IMR-90 (cell line): ENCODE measurements around the gene OR2H2. TPM values are rescaled to one million over a fixed set of nuclear protein-coding genes. Genes with fewer than 3 reads are reported as not detected.

Source experiments
- ATAC-seq: fragments of 200-7000 bp; cut with Tn5 transposase; 2 replicates; pipeline ENCODE4 v1.9.1; 2020; ENCODE audit warnings: low read depth, mild to moderate bottlenecking, moderate library complexity
- BruUV-seq: library from RNA; stranded (reverse); fragments of 400-500 nt; replicated peaks from 2 replicates; lab custom pipeline; 2021; lab: Mats Ljungman, UMichigan
- CTCF ChIA-PET: fragments of 300-600 bp; formaldehyde crosslinking; extraction: SDS; loops from one replicate; lab custom pipeline; 2021; ENCODE audit warnings: antibody characterized with exemption; lab: Yijun Ruan, JAX
- POLR2A ChIA-PET: fragments of 300-600 bp; sonication (Branson Sonifier 250); formaldehyde crosslinking; loops from one replicate; lab custom pipeline; 2022; ENCODE audit warnings: antibody characterized with exemption; ENCODE audit not compliant: unreplicated experiment; lab: Charles Lee
- DNase-seq: peaks from one replicate; pipeline ENCODE4 v3.0.0; 2013
- H2AFZ ChIP-seq: replicated peaks from 2 replicates; pipeline ENCODE3; 2013; ENCODE audit warnings: low read length, mild to moderate bottlenecking; ENCODE audit not compliant: poor library complexity
- H2AK5ac ChIP-seq: 2 replicates; pipeline ENCODE4 v1.6.1; 2013; ENCODE audit warnings: low read depth, low read length, inconsistent platforms
- H2AK9ac ChIP-seq: replicated peaks from 2 replicates; pipeline ENCODE3; 2013; ENCODE audit warnings: mild to moderate bottlenecking, low read depth, low read length, moderate library complexity; ENCODE audit not compliant: poor library complexity
- H2BK120ac ChIP-seq: 2 replicates; pipeline ENCODE4 v1.6.1; 2013; ENCODE audit warnings: low read depth, low read length, inconsistent platforms
- H2BK15ac ChIP-seq: 3 replicates; pipeline ENCODE4 v1.6.1; 2013; ENCODE audit warnings: low read depth, low read length, inconsistent platforms
- H2BK20ac ChIP-seq: 2 replicates; pipeline ENCODE4 v1.6.1; 2013; ENCODE audit warnings: low read depth, mild to moderate bottlenecking, inconsistent platforms, low read length, moderate library complexity
- H2BK5ac ChIP-seq: 2 replicates; pipeline ENCODE4 v1.6.1; 2013; ENCODE audit warnings: mild to moderate bottlenecking, low read depth, low read length, inconsistent platforms; ENCODE audit not compliant: poor library complexity, severe bottlenecking
- H3K14ac ChIP-seq: replicated peaks from 2 replicates; pipeline ENCODE4 v1.6.1; 2013; ENCODE audit warnings: low read depth, low read length, inconsistent platforms
- H3K18ac ChIP-seq: 2 replicates; pipeline ENCODE4 v1.6.1; 2013; ENCODE audit warnings: low read depth, low read length, control low read depth
- H3K23ac ChIP-seq: 2 replicates; pipeline ENCODE4 v1.6.1; 2013; ENCODE audit warnings: low read depth, low read length, inconsistent platforms
- H3K27ac ChIP-seq: 2 replicates; pipeline ENCODE4 v1.5.1; 2013; ENCODE audit warnings: mild to moderate bottlenecking, control low read depth, low read length; ENCODE audit not compliant: insufficient read depth
- H3K27me3 ChIP-seq: 2 replicates; pipeline ENCODE4 v1.6.1; 2013; ENCODE audit warnings: low read length; ENCODE audit not compliant: control insufficient read depth, insufficient read depth
- H3K36me3 ChIP-seq: 2 replicates; pipeline ENCODE4 v1.6.1; 2013; ENCODE audit warnings: low read length, mixed read lengths; ENCODE audit not compliant: control insufficient read depth, insufficient read depth
- H3K4ac ChIP-seq: 2 replicates; pipeline ENCODE4 v1.6.1; 2013; ENCODE audit warnings: low read depth, low read length, inconsistent platforms
- H3K4me1 ChIP-seq: 2 replicates; pipeline ENCODE4 v1.6.1; 2013; ENCODE audit warnings: low read length, mixed read lengths; ENCODE audit not compliant: control insufficient read depth, insufficient read depth
- H3K4me2 ChIP-seq: 2 replicates; pipeline ENCODE4 v1.6.1; 2013; ENCODE audit warnings: low read depth, mild to moderate bottlenecking, control low read depth, low read length, moderate library complexity
- H3K4me3 ChIP-seq: 2 replicates; pipeline ENCODE4 v1.5.1; 2013; ENCODE audit warnings: low read depth, mild to moderate bottlenecking, control low read depth, low read length, moderate library complexity; ENCODE audit not compliant: insufficient read depth
- H3K56ac ChIP-seq: 2 replicates; pipeline ENCODE4 v1.6.1; 2013; ENCODE audit warnings: low read length, inconsistent platforms; ENCODE audit not compliant: insufficient read depth; ENCODE audit errors: extremely low read depth
- H3K79me1 ChIP-seq, 2 experiments: 2 replicates each; pipeline ENCODE4 v1.6.1; 2013; ENCODE audit warnings: low read length in 2 of 2, inconsistent platforms in 1 of 2, low read depth in 1 of 2
- H3K9ac ChIP-seq: 2 replicates; pipeline ENCODE4 v1.6.1; 2013; ENCODE audit warnings: low read depth, low read length, control low read depth
- H3K9me1 ChIP-seq: 2 replicates; pipeline ENCODE4 v1.6.1; 2013; ENCODE audit warnings: low read length, inconsistent platforms; ENCODE audit not compliant: insufficient read depth
- H3K9me3 ChIP-seq: 2 replicates; pipeline ENCODE4 v1.6.1; 2013; ENCODE audit warnings: low read length; ENCODE audit not compliant: control insufficient read depth, insufficient read depth
- H4K20me1 ChIP-seq: 2 replicates; pipeline ENCODE4 v1.6.1; 2013; ENCODE audit warnings: low read length, inconsistent platforms; ENCODE audit not compliant: insufficient read depth
- H4K5ac ChIP-seq: 2 replicates; pipeline ENCODE4 v1.6.1; 2013; ENCODE audit warnings: mild to moderate bottlenecking, low read depth, low read length, control low read depth
- H4K8ac ChIP-seq, 2 experiments: 2 replicates each; pipeline ENCODE4 v1.6.1; 2013; ENCODE audit warnings: low read depth in 2 of 2, low read length in 2 of 2, control low read depth in 1 of 2, inconsistent platforms in 1 of 2
- H4K91ac ChIP-seq: 2 replicates; pipeline ENCODE4 v1.6.1; 2013; ENCODE audit warnings: low read depth, low read length, inconsistent platforms; ENCODE audit not compliant: insufficient read depth
- CTCF ChIP-seq: conservative IDR thresholded peaks from 2 replicates; pipeline ENCODE4 v1.5.1; 2012; ENCODE audit warnings: mild to moderate bottlenecking, low read depth, low read length, improper control_type of control experiment
- FOS ChIP-seq: fragments of 150-350 bp; IDR thresholded peaks from 2 replicates; pipeline ENCODE4 v1.6.1; 2016; ENCODE audit warnings: low read depth, low read length
- POLR2A ChIP-seq: IDR thresholded peaks from 2 replicates; pipeline ENCODE4 v1.6.1; 2012; ENCODE audit warnings: mild to moderate bottlenecking, low read depth, low read length
- RAD21 ChIP-seq: IDR thresholded peaks from 2 replicates; pipeline ENCODE4 v1.6.1; 2012; ENCODE audit warnings: low read length, improper control_type of control experiment
- WGBS, 2 experiments: methylation state at CpG; one replicate each; pipeline versions ENCODE4 v1.1.5 to v1.1.7; 2013; ENCODE audit warnings: missing lambda C conversion rate in 2 of 2; ENCODE audit not compliant: insufficient read length in 1 of 2; ENCODE audit errors: extremely low coverage in 2 of 2; 5-methylcytosine and 5-hydroxymethylcytosine counted together
- dilution Hi-C: fragments of 300-500 bp; cut with HindIII; formaldehyde crosslinking; loops from one replicate; pipeline ENCODE4 v1.14.3; 2018; ENCODE audit warnings: low sequenced_read_pairs; ENCODE audit not compliant: unreplicated experiment
- in situ Hi-C: fragments of 300-500 bp; cut with MboI; formaldehyde crosslinking; loops from 3 replicates; pipeline ENCODE4 v1.14.3; 2019; ENCODE audit warnings: low sequenced_read_pairs, inconsistent platforms, mixed read lengths
- intact Hi-C: fragments of 100-400 bp; cut with micrococcal nuclease; formaldehyde crosslinking; loops from 2 replicates; pipeline ENCODE4 v1.10.0; 2022
- polyA plus RNA-seq, 3 experiments: library from polyadenylated mRNA; depleted of rRNA; stranded (reverse); fragments of >200 nt; gene quantifications; 2 replicates each; pipeline ENCODE4 v1.2.3, GENCODE V29; 2012; ENCODE audit warnings: low replicate concordance in 1 of 3
- total RNA-seq: library from RNA; depleted of rRNA; stranded (reverse); fragments of >200 nt; gene quantifications from 2 replicates; pipeline ENCODE4 v1.2.3, GENCODE V29; 2012
- TF ChIP-seq, protein P1 (sequence below): fragments of 150-350 bp; IDR thresholded peaks from 2 replicates; pipeline ENCODE4 v1.6.1; 2017; ENCODE audit warnings: mild to moderate bottlenecking, antibody characterized with exemption, low read length, low read depth
- TF ChIP-seq, protein P2 (sequence below): fragments of 150-350 bp; IDR thresholded peaks from 2 replicates; pipeline ENCODE4 v1.6.1; 2016; ENCODE audit warnings: low read depth, mild to moderate bottlenecking, low read length, moderate library complexity, borderline replicate concordance

OR2H2 gene
- total and polyA plus RNA-seq, 2 of the 4 experiments (the other 2 are of a cell fraction), result not detected

DNA sequence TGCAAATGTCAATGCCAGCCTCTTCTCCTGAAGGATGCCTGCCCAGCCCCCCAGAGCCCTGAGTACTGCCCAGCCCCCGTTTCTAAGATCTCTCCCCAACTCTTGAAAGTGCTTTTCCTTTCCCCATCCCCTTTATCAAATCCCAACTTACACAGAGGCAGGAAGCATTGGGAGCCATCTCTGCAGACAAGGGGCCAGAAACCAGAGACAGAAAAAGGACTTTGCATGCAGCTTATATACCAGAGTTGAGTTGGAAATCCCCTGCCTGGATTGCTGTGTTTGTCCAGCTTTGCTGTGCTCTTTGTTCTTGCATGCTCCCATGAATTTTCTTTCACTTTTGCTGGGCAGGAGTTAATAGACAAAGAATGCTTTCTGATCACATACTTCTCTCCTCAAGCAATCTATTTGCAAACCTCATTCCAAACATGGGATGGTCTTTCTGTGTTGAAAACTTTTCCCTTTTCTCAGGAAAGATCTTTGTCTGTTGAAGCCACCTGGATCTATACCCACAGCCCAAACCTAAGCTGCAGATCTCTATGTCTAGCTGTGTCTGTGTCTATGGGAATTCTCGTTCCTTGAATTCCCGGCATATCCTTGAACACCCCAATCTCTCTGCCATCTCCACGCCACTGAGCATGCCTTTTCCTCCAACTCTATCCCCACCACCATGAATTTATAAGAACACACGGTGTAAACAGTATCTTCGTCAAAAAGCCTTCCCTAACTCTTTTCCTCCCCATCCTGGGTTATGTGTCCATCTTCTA, 25.2 kb upstream of the OR2H2 start, which contains the start of gene UBD:
TSS of gene UBD (minus strand) at position 209 of the 764 bp plus-strand sequence. CDS start at position 178, 31 bp downstream.
- Histone ChIP-seq H3K4ac (no peak within 1 kb of the TSS), H3K56ac (no peak within 1 kb of the TSS), H4K5ac (no peak within 1 kb of the TSS), H4K8ac (no peak within 1 kb of the TSS), H3K23ac (no peak within 1 kb of the TSS), H3K27me3 (peaks cover 2% of the 10 kb centered on the region; the same call in 1 of the 2 replicates), H2AK9ac (no peak within 1 kb of the TSS), H3K4me1 (no peaks in the 10 kb centered on the region), H2BK120ac (no peak within 1 kb of the TSS), H3K14ac (no peak within 1 kb of the TSS), H2AK5ac (no peak within 1 kb of the TSS), H3K36me3 (no peaks in the 10 kb centered on the region), H4K91ac (no peak within 1 kb of the TSS), H3K18ac (no peak within 1 kb of the TSS), H3K9me3 (no peaks in the 10 kb centered on the region), H3K4me2 (no peak within 1 kb of the TSS), H2BK5ac (no peak within 1 kb of the TSS), H3K9me1 (no peaks in the 10 kb centered on the region), H2BK20ac (no peak within 1 kb of the TSS), H4K20me1 (no peaks in the 10 kb centered on the region), H2BK15ac (no peak within 1 kb of the TSS), H3K27ac (no peak within 1 kb of the TSS), H3K9ac (no peak within 1 kb of the TSS), H3K4me3 (no peak within 1 kb of the TSS), H3K79me1 (no peaks in the 10 kb centered on the region), H2AFZ (no peak within 1 kb of the TSS)
- no peak for TF ChIP-seq CTCF
- TF ChIP-seq RAD21, result no peak
- TF ChIP-seq, protein P1, sequence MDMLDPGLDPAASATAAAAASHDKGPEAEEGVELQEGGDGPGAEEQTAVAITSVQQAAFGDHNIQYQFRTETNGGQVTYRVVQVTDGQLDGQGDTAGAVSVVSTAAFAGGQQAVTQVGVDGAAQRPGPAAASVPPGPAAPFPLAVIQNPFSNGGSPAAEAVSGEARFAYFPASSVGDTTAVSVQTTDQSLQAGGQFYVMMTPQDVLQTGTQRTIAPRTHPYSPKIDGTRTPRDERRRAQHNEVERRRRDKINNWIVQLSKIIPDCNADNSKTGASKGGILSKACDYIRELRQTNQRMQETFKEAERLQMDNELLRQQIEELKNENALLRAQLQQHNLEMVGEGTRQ, result no peak
- TF ChIP-seq, protein P2, sequence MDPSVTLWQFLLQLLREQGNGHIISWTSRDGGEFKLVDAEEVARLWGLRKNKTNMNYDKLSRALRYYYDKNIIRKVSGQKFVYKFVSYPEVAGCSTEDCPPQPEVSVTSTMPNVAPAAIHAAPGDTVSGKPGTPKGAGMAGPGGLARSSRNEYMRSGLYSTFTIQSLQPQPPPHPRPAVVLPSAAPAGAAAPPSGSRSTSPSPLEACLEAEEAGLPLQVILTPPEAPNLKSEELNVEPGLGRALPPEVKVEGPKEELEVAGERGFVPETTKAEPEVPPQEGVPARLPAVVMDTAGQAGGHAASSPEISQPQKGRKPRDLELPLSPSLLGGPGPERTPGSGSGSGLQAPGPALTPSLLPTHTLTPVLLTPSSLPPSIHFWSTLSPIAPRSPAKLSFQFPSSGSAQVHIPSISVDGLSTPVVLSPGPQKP, result no peak
- no peak for TF ChIP-seq FOS
- no peak for TF ChIP-seq POLR2A
- POLR2A ChIA-PET, result no interaction called here
- no peak for DNase-seq
- no TSS peak for BruUV-seq
- CTCF ChIA-PET, result no interaction called here
- dilution Hi-C loops (no loop called here), intact Hi-C loops (no loop called here), in situ Hi-C loops (no loop called here)
- no peak for ATAC-seq
- WGBS, 2 experiments, result 0% methylated on average over 1 of the region's 6 CpGs; no CpG with 5 or more reads in 1 of the 2 experiments
